GM19238 (cell line): Measurements from ENCODE around the gene MET.

Experiments used
- DNase-seq: peaks from one replicate; pipeline ENCODE4 v3.0.0; 2011; ENCODE audit warnings: low spot score; ENCODE audit not compliant: insufficient read length

Gene MET

DNA sequence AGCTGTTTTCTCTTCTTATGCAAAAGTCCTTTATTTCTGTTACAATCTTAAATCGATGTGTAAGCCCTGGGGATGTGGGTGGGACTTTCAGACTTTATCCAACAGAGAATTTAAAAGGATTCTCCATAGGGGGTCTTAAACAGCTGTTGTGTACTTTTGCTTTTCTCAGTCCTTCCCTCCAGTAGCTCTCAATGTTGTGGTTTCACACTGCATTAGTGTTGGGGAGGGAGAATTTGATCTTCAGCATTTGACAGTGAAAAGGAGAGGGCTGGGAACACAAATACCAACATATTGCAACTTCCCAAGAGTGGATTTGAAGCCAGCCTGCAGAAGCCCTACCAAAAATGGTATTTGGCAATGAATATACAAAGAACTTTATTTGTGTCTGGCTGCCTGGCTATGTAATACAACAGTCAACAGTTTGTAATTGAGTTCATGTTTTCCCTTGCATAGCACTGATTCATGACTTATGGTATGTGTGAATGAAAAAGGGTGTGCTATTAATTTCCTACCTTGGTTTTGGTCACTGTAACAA, 110.2 kb downstream of the MET start:
- no peak for DNase-seq

- no peak for DNase-seq
Observed at GRCh38 chr7:116783666-116784318, 111.8 kb downstream of the MET start.

GRCh38 chr7:116784647-116785046, 112.7 kb downstream of the MET start:
- DNase-seq: no peak

GRCh38 chr7:116785843-116786242, 113.8 kb downstream of the MET start:
- no peak for DNase-seq

- DNase-seq: peak; percentile 57
Observed at GRCh38 chr7:116786791-116787443, 114.9 kb downstream of the MET start.

DNA sequence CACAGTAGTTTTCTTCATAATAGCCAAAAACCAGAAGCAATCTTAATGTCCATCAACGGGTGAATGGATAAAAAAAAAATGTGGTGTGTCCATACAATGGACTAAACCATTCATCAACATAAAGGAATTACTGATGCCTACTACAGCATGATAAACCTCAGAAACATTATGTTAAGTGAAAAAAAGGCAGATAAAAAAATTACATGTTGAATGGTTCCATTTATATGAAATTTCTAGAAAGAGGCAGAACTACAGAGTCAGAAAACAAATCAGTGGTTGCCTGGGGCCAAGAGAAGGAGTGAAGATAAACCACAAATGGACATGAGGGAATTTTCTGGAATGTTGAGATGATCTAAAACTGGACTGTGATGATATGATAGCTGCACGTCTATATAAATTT, 115.9 kb downstream of the MET start:
- DNase-seq: no peak

GRCh38 chr7:116788572-116789197, 116.7 kb downstream of the MET start:
- DNase-seq: no peak

GRCh38 chr7:116790025-116790424, 118.0 kb downstream of the MET start:
- no peak for DNase-seq

DNA sequence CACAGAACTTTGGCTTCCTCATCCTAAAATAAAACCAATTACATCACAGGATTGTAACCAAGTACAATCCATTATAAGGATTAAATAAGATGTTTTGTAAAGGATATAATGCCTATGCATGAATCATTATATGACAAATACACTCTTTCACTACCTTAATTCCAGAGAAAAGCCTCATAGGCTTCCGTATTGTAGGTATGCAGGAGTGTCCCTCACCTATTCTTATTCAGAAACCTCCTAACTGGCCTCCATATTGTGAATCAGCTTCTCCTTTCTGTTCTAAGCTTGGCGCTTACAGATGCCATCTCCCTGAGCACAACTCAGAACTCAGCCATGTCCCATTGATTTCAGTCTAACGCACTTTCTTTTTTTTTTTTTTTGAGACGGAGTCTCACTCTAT, 120.8 kb downstream of the MET start:
- DNase-seq: no peak

- DNase-seq: no peak
Observed at GRCh38 chr7:116793795-116794340, 121.9 kb downstream of the MET start.

- DNase-seq: no peak
Observed at GRCh38 chr7:116796471-116796870, 124.5 kb downstream of the MET start.

GRCh38 chr7:116797612-116798011, 125.6 kb downstream of the MET start:
- no peak for DNase-seq

GRCh38 chr7:116798232-116798631, 126.2 kb downstream of the MET start:
- DNase-seq: no peak

DNA sequence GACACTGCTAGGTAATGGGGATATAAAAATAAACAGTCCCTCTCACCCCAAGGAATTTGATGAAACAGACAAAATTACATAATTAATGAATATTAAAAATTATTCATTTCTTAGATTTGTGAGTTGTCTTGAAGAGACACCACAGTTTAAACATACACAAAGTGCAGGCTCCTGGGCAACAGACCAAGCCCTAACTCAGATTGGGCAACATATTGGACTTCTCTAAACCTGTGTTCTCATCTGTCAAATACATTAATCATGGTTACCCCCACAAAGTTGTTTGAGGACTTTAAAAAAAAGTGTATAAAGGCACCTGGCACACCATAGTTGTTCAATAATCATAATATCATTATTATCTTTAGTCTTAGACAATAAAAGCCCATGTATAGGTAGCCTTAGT, 127.9 kb downstream of the MET start:
- no peak for DNase-seq

GRCh38 chr7:116800594-116800993, 128.6 kb downstream of the MET start:
- DNase-seq: no peak

DNA sequence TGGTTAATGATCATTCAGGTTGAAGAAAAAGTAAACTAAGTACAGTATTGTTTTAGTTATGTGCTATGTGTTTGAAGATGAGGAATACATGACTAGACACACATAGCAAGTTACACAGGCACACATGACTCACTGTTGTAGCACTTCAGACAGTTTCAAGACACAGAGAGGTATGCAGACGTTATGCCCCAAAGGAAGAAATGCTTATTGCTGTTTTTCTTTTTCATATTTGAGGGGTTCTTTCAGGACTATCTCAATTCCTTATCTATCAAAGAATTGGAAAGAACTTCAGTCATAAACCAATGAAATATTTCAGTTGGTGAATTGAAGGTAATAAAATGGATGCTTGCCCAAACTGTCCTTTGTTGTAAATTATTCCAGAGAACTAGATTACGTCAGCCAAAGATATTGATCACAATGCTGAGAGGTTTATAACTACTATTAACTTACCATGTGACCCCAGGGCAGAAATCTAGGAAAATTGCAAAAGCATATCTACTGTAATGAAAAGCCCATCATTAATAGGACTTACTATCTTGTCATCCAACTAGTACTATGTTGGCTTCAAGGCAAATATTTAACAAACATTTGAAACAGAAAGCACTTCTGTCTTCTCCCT, 129.2 kb downstream of the MET start:
- DNase-seq: no peak

DNA sequence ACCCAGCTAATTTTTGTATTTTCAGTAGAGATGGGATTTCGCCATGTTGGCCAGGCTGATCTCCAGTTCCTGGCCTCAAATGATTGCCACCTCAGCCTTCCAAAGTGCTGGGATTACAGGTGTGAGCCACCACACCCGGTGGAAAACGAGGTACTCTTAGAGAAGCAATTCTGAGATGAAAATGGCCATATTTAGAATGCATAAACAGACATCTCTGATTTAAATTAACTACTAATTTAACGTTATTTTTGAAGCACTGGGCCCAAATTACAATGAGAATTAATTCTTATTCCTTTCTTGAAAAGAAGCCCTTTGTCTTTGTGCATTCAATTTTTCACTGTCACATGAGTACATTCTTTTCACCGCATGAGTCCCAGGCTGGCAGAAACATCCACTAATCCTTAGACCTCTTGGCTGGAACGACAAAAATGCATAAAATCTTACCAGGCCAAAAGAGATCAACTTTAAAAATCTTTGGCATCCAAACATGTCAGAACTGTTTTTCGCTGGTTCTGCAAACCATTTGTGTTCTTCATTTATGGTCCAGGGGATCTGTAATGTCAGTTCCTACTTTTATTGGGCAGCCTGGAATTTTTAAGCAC, 130.2 kb downstream of the MET start:
- DNase-seq: no peak

DNA sequence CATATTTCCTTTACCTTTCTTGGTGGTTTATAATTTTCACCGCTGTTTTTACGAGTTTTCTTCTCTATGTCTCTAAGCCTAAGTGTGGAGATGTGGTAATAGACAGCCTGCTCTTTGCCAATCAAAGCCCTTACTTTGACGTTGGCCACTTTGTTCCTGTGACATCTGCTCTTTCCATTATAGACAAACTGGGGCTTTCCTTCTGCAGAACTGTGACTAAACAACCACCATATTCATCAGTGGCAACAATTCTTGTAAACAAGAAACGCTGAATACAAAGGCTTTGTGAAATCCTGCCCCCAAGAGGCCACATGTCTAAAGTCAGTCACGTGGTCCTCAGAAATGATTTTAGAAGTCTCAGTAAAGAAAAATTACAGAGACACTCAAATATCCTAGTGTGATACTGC, 130.8 kb downstream of the MET start:
- DNase-seq: peak; percentile 20

DNA sequence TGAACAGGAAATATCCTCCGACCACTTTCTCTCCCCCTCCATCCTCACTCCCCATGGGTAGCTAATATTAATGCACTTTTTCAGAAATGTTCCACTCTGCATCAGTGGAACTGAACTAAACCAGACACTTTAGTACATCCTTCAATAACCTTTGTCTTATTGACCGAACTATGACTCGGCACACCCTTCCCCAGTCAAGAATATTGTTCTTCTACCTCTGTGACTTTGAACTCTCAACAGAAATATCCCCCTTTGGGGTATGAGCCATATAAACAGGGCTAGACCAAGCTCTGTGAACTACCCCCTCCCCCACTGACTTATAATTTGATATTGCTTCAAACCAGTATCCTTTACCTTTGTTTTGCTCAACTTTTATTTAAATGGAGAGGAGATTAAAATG, 132.5 kb downstream of the MET start:
- no peak for DNase-seq

DNA sequence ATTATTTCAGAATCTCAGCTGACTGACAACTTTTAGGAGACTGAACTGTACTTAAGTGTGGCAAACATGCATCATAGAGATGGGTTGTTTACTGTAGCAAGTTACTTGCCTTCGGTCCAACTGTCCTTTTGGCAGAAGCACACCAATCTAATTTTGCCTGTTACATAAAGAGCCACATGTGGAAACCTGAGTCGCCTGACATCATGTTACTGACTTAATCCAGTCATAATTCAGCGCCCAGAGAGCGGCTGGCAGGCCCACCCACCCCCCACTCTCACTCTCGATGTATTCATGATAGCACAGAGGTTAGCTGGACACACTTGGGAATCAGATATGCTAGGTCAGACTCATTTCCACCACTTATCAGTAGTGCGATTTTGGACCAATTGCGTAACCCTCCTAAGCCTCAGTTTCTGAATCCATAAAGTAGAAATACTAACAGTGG, 133.1 kb downstream of the MET start:
- DNase-seq: no peak
